K562 (cell line): Measurements from ENCODE around the gene MAP1LC3A. TPM values are rescaled to one million over a fixed set of nuclear protein-coding genes. Genes with fewer than 3 reads are reported as not detected.

Experiments used
- BMI1 ChIP-seq: fragments of 150-350 bp; IDR thresholded peaks from 2 replicates; pipeline ENCODE4 v1.6.1; 2014; ENCODE audit warnings: low read length
- CBX8 ChIP-seq: fragments of 200-600 bp; sonication (generic); IDR thresholded peaks from 2 replicates; pipeline ENCODE4 v1.6.1; 2012; ENCODE audit warnings: borderline replicate concordance, mixed run types, low read depth, mild to moderate bottlenecking, moderate library complexity, mixed read lengths, low read length, control low read depth, inconsistent platforms; ENCODE audit not compliant: poor library complexity, severe bottlenecking; ENCODE audit errors: extremely low read depth
- GATAD2A ChIP-seq: fragments of 450-650 bp; IDR thresholded peaks from 2 replicates; pipeline ENCODE4 v1.6.1; 2017
- GTF2A2 ChIP-seq: IDR thresholded peaks from 2 replicates; pipeline ENCODE4 v1.6.1; 2016; ENCODE audit warnings: mild to moderate bottlenecking, missing genetic modification characterization, missing compliant biosample characterization
- HNRNPK ChIP-seq: fragments of 200-400 bp; formaldehyde crosslinking; IDR thresholded peaks from one replicate; pipeline ENCODE4 v1.6.1; 2018; ENCODE audit warnings: mild to moderate bottlenecking, low read depth, low read length; ENCODE audit not compliant: poor library complexity, severe bottlenecking
- MTA1 ChIP-seq: fragments of 450-650 bp; IDR thresholded peaks from 2 replicates; pipeline ENCODE4 v1.6.1; 2017; ENCODE audit warnings: borderline replicate concordance
- POLR3G ChIP-seq: IDR thresholded peaks from 2 replicates; pipeline ENCODE4 v1.6.1; 2011; ENCODE audit not compliant: insufficient read length, insufficient replicate concordance; ENCODE audit errors: extremely low read depth
- SNIP1 ChIP-seq: fragments of 450-650 bp; IDR thresholded peaks from 2 replicates; pipeline ENCODE4 v1.7.1; 2017; ENCODE audit warnings: low read depth, mild to moderate bottlenecking
- STAT5B ChIP-seq: fragments of 250-450 bp; sonication (Bioruptor Pico); IDR thresholded peaks from 2 replicates; pipeline ENCODE4 v1.8.0; 2021; ENCODE audit warnings: mild to moderate bottlenecking, inconsistent platforms
- TEAD2 ChIP-seq: fragments of 450-650 bp; IDR thresholded peaks from 2 replicates; pipeline ENCODE4 v1.6.1; 2016; ENCODE audit warnings: missing genetic modification characterization, control low read depth, missing compliant biosample characterization
- ZNF232 ChIP-seq: sonication (generic); formaldehyde crosslinking; IDR thresholded peaks from 2 replicates; pipeline ENCODE4 v1.8.0; 2022; ENCODE audit warnings: mild to moderate bottlenecking, missing genetic modification reagents
- ZNF740 ChIP-seq, 3 experiments: fragments of 200-800 bp in 1 of 3; sonication (Bioruptor generic) in 1 of 3; sonication (generic) in 1 of 3; formaldehyde crosslinking in 1 of 3; IDR thresholded peaks; 2 replicates each; pipeline versions ENCODE4 v1.6.1 to v1.8.0; 2016 to 2022; ENCODE audit warnings: mild to moderate bottlenecking in 2 of 3, missing compliant biosample characterization in 2 of 3, missing genetic modification characterization in 2 of 3, missing genetic modification reagents in 1 of 3
- ZNF764 ChIP-seq: fragments of 250-450 bp; sonication (Bioruptor Pico); IDR thresholded peaks from 2 replicates; pipeline ENCODE4 v1.4.0; 2020; ENCODE audit warnings: low read depth, mild to moderate bottlenecking, moderate library complexity
- polyA plus RNA-seq, 8 experiments: library from polyadenylated mRNA; depleted of rRNA in 4 of 8; stranded (reverse) in 5 of 8; unstranded in 3 of 8; fragments of >200 nt; fragmentation: Nextera tagmentation in 2 of 8; fragmentation: Illumina TruSeq in 1 of 8; extraction: Ambion mirVana in 2 of 8; extraction: Trizol in 1 of 8; gene quantifications; 2 replicates each; pipeline versions ENCODE4 v1.2.1 to v1.2.3, GENCODE V29; 2011 to 2014; ENCODE audit warnings: inconsistent platforms in 1 of 8, missing spikeins in 1 of 8
- total RNA-seq, 7 experiments: library from RNA; depleted of rRNA in 6 of 7; stranded (reverse); fragments of >200 nt in 6 of 7; fragmentation: Illumina TruSeq in 2 of 7; extraction: Trizol in 2 of 7; gene quantifications; 2 replicates each; pipeline versions ENCODE4 v1.2.1 to v1.2.3, GENCODE V29; 2011 to 2021; ENCODE audit warnings: low replicate concordance in 1 of 7
- TF ChIP-seq, protein P1 (sequence below), 2 experiments: fragments of 450-650 bp; IDR thresholded peaks; 2 replicates each; pipeline ENCODE4 v1.6.1; 2016; ENCODE audit warnings: mild to moderate bottlenecking in 2 of 2, borderline replicate concordance in 1 of 2, low read depth in 1 of 2, moderate library complexity in 1 of 2

MAP1LC3A gene
- total and polyA plus RNA-seq, 9 of the 15 experiments (the other 6 are each of a cell fraction or from before 2014, with no cell fraction given) = 0.27 to 0.38 TPM; not detected in 7

DNA sequence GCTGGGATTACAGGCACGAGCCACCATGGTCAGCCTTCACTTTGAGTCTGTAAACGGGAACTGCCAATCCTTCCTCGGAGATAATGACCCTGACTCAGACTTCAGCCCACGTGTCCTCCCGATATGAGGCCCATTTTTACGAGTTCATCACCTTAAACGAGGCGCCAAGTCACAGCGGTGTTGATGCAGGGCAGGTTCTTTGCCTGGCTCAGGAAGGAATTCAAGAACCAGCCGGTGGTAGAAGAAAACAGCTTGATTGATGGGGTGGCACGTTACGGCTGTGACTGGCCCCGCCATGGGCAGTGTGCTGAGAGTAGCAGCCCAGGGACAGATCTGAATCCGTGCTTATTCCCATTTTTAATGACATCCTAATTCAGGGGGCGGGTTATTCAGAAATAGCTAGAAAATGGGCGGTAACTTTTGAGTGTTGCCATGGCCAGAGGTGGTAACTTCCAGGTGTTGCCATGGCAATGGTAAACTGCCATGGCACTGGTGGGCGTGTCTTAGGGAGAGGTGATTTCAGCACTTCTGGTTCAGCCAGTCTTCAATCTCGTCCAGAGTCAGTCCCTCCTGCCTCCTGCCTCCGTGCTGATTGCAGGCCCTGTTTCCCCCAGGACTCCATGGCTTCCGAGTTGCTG, 9.1 kb upstream of the MAP1LC3A start (continued):
- TF ChIP-seq MTA1 = no peak
- no peak for TF ChIP-seq POLR3G
- no peak for TF ChIP-seq ZNF740 (CRISPR knock-in tag; IDR thresholded peaks at IDR 0.05)
- no peak for TF ChIP-seq ZNF740 (tag; IDR thresholded peaks at IDR 0.05)
- TF ChIP-seq SNIP1 = no peak
- TF ChIP-seq, protein P1, sequence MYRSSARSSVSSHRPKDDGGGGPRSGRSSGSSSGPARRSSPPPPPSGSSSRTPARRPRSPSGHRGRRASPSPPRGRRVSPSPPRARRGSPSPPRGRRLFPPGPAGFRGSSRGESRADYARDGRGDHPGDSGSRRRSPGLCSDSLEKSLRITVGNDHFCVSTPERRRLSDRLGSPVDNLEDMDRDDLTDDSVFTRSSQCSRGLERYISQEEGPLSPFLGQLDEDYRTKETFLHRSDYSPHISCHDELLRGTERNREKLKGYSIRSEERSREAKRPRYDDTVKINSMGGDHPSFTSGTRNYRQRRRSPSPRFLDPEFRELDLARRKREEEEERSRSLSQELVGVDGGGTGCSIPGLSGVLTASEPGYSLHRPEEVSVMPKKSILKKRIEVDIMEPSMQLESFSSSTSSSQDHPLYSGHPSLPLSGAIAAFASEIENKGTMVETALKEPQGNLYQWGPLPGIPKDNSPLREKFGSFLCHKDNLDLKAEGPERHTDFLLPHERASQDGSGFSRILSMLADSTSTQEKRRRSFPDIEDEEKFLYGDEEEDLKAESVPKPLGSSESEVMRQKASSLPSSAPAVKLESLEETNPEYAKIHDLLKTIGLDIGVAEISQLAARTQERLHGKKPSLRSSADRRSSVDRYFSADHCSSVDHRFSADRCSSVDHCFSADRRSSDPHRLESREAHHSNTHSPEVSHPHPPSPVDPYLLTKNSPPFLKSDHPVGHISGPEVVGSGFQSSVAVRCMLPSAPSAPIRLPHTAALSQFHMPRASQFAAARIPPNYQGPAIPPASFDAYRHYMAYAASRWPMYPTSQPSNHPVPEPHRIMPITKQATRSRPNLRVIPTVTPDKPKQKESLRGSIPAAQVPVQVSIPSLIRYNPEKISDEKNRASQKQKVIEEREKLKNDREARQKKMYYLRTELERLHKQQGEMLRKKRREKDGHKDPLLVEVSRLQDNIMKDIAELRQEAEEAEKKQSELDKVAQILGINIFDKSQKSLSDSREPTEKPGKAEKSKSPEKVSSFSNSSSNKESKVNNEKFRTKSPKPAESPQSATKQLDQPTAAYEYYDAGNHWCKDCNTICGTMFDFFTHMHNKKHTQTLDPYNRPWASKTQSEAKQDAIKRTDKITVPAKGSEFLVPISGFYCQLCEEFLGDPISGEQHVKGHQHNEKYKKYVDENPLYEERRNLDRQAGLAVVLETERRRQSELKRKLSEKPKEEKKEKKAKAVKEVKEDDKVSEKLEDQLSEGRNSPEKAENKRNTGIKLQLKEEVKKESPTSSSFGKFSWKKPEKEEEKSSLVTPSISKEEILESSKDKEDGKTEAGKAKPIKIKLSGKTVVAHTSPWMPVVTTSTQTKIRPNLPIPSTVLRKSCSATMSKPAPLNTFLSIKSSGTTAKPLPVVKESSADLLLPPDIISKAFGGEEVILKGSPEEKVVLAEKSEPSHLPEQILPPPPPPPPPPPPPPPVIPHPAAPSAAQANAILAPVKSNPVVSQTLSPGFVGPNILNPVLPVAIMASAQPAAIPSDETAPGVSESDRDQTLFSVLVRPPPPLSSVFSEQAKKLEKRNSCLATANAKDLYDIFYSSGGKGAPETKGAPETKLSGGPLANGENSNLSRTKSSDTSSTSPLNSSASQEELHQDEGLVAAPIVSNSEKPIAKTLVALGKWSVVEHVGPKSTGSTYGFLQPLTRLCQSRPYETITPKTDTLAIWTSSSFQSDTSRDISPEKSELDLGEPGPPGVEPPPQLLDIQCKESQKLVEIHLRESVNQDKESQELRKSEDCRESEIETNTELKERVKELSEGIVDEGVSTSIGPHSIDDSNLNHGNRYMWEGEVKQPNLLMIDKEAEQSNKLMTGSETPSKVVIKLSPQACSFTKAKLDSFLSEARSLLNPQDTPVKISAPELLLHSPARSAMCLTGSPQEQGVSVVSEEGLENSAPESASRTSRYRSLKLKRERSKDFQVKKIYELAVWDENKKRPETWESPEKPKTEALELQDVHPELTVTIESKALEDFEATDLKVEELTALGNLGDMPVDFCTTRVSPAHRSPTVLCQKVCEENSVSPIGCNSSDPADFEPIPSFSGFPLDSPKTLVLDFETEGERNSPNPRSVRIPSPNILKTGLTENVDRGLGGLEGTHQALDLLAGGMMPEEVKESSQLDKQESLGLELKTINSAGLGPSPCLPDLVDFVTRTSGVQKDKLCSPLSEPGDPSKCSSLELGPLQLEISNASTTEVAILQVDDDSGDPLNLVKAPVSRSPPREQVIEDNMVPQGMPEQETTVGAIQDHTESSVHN (IDR thresholded peaks at IDR 0.05; ENCODE audit: borderline replicate concordance in 1 of 2, low read depth in 1 of 2) = no peak
- no peak for TF ChIP-seq HNRNPK
- no peak for TF ChIP-seq CBX8
- TF ChIP-seq GATAD2A = no peak
- no peak for TF ChIP-seq ZNF232
- no peak for TF ChIP-seq TEAD2 (tag)
- no peak for TF ChIP-seq GTF2A2 (tag)
- TF ChIP-seq BMI1 = peak; percentile 51; the same call in 1 of the 2 replicates
- no peak for TF ChIP-seq ZNF764 (CRISPR knock-in tag)
- no peak for TF ChIP-seq STAT5B (CRISPR knock-in tag)
